Spleen (tissue), 7 donors: ENCODE measurements around the gene NBPF9.
"Not testable (repeated sequence)": the region's sequence is repeated elsewhere in the genome, so short reads cannot be mapped to it uniquely, and the experiment has no call there.

Experiments used
- POLR2A ChIP-seq, 3 donors: fragments of 450-650 bp; IDR thresholded peaks; one replicate each; pipeline ENCODE4 v1.5.1; 2017; ENCODE audit warnings: antibody characterized with exemption in 3 of 3, mild to moderate bottlenecking in 1 of 3
- POLR2AphosphoS5 ChIP-seq, 3 donors: sonication (generic); formaldehyde crosslinking; IDR thresholded peaks; one replicate each; pipeline ENCODE4 v1.5.1; 2017; ENCODE audit warnings: antibody characterized with exemption in 3 of 3
- TF ChIP-seq, protein P1 (sequence below), 11 experiments: fragments of 200-600 bp in 7 of 11; fragments of 450-650 bp in 4 of 11; sonication (generic) in 4 of 11; IDR thresholded peaks in 8 of 11; conservative IDR thresholded peaks in 3 of 11; 1 replicate in 7 of 11; 2 replicates in 4 of 11; pipeline versions ENCODE4 v1.4.0 to v1.8.0; 2016 to 2021; ENCODE audit warnings: antibody characterized with exemption in 11 of 11, inconsistent platforms in 4 of 11, mild to moderate bottlenecking in 1 of 11
- donor health status: DM: no; HTN: no; CAD: no; lungs with moderate emphysema.
- donor health status: DM: no; HTN: no; CAD: no.
- donor health status: DM: no; HTN: no; CAD: no.

DNA sequence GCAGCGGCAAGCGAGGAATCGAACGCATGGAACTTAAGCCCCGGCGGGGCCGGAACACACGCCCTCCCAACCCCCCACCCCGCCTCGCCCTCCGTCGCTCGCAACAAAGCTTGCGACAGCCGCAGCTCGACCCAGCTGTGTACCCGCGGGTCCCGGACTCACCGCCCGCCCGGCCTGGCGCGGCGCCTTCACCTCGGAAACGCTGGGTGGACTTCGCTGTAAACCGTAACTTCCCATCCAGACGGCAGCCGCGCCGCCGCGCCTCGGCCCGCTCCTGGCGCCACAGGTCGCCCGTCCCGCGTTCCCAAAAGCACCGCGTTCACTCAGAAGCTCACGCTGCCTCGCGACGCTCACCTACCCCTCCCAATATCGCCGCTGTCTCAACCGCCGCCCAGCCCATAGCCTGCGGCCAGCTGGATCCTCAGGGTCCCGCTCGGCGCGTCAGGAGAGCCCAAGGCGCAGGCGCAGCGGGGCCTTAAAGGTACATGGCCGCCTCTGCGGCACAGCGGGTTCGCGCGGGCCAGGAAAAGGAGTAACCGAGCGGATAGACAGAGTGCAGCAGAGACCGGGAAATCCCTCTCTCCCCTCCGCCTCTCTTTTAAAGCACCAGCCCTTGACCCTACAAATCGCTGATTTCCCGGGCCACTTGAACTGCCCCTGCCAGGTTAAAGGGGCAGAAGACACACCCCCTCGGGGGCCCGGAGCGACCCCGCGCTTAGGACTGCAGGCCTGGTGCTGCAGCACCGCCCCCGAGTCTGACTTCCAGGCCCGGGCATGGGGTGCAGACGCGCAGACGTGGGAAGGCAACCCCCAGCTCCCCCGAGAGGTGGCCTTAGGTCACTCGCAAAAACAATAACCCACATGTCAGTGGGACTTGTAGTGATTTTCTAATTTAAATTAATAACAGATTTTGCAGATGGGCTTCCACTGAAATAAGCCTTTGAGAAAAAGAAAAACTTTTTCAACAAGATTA is at the start of gene NBPF9:
- not testable (repeated sequence) for TF ChIP-seq POLR2A (IDR thresholded peaks at IDR 0.05)
- TF ChIP-seq, protein P1, sequence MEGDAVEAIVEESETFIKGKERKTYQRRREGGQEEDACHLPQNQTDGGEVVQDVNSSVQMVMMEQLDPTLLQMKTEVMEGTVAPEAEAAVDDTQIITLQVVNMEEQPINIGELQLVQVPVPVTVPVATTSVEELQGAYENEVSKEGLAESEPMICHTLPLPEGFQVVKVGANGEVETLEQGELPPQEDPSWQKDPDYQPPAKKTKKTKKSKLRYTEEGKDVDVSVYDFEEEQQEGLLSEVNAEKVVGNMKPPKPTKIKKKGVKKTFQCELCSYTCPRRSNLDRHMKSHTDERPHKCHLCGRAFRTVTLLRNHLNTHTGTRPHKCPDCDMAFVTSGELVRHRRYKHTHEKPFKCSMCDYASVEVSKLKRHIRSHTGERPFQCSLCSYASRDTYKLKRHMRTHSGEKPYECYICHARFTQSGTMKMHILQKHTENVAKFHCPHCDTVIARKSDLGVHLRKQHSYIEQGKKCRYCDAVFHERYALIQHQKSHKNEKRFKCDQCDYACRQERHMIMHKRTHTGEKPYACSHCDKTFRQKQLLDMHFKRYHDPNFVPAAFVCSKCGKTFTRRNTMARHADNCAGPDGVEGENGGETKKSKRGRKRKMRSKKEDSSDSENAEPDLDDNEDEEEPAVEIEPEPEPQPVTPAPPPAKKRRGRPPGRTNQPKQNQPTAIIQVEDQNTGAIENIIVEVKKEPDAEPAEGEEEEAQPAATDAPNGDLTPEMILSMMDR (IDR thresholded peaks at IDR 0.05 in 8 of 11, conservative IDR thresholded peaks at IDR 0.05 in 3 of 11), result not testable (repeated sequence)
- peak; percentile 57 to 86 (median 86) for TF ChIP-seq POLR2AphosphoS5 (IDR thresholded peaks at IDR 0.05)
